ENCODE results near the gene ATP8B1. TPM values are rescaled to one million over a fixed set of nuclear protein-coding genes. Genes with fewer than 3 reads are reported as not detected.

The ATP8B1 gene
- total RNA-seq, 3 donors from 2014 or later: 175 to 406 (median 316) TPM

DNA sequence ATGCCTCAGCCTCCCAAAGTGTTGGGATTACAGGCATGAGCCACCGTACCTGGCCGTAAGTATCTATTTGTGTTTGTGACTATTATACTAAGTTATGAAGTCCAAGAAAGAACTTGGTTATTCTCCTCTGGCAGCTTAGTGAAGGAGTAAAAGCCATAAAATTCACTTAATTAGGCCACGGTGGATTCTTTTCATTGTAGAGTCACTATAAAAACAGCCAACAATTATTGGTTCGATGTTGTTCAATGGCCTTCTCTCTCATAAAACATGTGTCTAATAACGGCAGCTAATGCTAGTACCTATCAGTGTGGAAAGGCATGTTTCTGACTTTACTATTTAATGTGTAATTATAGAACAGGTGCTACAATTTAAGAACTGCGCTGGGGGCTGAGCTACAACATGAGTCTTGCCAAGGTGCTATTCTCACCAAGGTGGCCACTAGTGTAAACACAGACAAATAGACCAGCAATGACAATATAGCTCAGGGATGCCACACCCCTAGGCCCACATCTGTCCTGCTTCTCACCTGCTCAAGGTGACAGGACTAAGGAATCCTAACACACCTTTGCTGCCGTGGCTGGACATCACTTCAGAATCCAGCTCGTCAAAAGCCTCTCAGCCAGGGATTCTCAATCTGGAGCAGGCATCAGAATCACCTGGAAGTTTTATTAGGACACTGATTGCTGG lies 17.2 kb downstream of the ATP8B1 start:
- peaks cover 27% of the 10 kb centered on the region for H3K4me1 ChIP-seq (ENCODE audit: low read depth)
- no peaks in the 10 kb centered on the region for H3K9me3 ChIP-seq
- peaks cover 6% of the 10 kb centered on the region for H3K36me3 ChIP-seq (ENCODE audit: low read depth)
- ATAC-seq (peak; percentile 78), DNase-seq (peak in 1 of 3 donors; percentile 74)
- intact Hi-C loops (cut with DNase I, micrococcal nuclease): no loop called here
- H3K4me3 ChIP-seq: no peak overlapping the region
- TF ChIP-seq, protein P1, sequence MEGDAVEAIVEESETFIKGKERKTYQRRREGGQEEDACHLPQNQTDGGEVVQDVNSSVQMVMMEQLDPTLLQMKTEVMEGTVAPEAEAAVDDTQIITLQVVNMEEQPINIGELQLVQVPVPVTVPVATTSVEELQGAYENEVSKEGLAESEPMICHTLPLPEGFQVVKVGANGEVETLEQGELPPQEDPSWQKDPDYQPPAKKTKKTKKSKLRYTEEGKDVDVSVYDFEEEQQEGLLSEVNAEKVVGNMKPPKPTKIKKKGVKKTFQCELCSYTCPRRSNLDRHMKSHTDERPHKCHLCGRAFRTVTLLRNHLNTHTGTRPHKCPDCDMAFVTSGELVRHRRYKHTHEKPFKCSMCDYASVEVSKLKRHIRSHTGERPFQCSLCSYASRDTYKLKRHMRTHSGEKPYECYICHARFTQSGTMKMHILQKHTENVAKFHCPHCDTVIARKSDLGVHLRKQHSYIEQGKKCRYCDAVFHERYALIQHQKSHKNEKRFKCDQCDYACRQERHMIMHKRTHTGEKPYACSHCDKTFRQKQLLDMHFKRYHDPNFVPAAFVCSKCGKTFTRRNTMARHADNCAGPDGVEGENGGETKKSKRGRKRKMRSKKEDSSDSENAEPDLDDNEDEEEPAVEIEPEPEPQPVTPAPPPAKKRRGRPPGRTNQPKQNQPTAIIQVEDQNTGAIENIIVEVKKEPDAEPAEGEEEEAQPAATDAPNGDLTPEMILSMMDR (IDR thresholded peaks at IDR 0.05): no peak

DNA sequence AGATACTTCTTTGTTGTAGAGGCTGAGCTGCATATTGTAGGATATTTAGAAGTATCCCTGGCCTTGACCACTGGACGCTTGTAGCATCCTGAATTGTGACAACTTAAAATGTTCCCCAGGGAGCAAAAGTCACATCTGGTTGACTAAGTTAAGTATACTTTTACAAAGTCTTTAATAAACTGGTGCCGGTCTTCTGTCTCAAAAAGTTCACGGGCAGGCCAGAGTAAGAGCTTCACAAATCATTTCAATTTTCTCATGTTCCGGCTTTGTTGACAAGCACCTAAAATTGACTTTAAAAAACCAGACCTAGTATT lies 18.4 kb downstream of the ATP8B1 start:
- intact Hi-C loops (cut with DNase I, micrococcal nuclease): no loop called here
- no peak for DNase-seq
- peaks cover 6% of the 10 kb centered on the region for H3K36me3 ChIP-seq (ENCODE audit: low read depth)
- H3K9me3 ChIP-seq: no peaks in the 10 kb centered on the region
- peaks cover 33% of the 10 kb centered on the region for H3K4me1 ChIP-seq (ENCODE audit: low read depth)
- H3K4me3 ChIP-seq: no peak overlapping the region
- TF ChIP-seq, protein P1 (IDR thresholded peaks at IDR 0.05): no peak
- no peak for ATAC-seq

DNA sequence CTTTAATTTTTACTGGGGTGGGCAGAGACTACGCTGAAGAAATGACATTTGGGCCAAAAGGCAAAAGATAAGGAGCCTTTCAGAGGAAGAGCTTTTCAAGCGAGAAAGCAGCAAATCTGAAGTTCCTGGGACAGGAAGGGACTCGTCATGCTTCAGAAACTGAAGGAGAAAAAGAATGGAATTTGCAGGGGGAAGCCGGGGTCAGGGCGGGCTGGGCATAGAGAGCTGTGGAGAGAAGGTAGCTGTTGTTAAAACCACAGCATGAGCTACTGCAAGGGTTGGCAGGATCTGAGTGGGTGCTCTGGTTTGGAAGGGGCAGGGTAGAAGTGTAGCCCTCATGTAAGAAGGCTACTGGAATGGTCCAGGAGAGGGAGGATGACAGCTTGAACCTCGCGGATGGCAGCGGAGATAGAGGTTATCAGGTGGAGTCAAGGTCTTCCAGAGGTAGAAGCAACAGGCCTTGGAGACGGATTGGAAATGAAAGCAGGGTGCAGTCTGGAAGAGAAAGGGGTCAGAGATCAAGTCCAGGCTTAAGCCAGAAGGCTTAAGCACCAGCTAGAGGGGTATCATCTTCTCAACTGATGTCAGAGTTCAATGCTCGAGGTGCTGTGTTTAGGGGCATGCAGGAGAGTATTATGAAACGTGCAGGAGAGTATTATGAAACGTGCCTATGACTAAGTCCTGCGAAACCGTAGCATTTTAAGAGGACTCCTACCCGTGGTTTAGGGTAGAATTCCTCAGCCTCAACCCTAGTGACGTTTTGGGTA lies 18.9 kb downstream of the ATP8B1 start:
- TF ChIP-seq, protein P1 (IDR thresholded peaks at IDR 0.05): no peak
- Histone ChIP-seq H3K9me3 (no peaks in the 10 kb centered on the region), H3K36me3 (ENCODE audit: low read depth) (peaks cover 6% of the 10 kb centered on the region), H3K4me3 (no peak overlapping the region), H3K4me1 (ENCODE audit: low read depth) (peaks cover 33% of the 10 kb centered on the region)
- intact Hi-C loops (cut with DNase I, micrococcal nuclease): no loop called here
- no peak for DNase-seq
- no peak for ATAC-seq

DNA sequence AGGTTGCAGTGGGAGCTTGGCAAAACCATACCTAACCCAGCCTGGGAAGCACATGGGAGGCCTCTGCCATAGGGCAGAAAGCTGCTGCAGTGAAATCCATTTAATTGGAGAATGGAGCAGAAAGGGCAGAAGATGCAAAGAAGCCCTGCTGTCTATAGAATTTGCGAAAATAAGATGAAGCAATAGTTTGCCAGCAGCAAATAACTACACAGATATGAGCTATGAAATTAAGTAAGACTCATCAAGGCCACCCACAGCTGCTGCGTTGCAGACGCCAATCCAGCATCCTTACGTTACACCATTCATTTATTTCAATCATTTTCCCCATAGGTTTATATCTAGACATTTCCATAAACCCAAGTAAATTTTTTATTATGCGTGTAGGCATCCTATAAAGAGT lies 21.1 kb downstream of the ATP8B1 start:
- Histone ChIP-seq H3K9me3 (no peaks in the 10 kb centered on the region), H3K4me3 (no peak overlapping the region), H3K36me3 (ENCODE audit: low read depth) (peaks cover 3% of the 10 kb centered on the region), H3K4me1 (ENCODE audit: low read depth) (peaks cover 33% of the 10 kb centered on the region)
- ATAC-seq (no peak), DNase-seq (no peak)
- TF ChIP-seq, protein P1 (IDR thresholded peaks at IDR 0.05): no peak
- intact Hi-C loops (cut with DNase I, micrococcal nuclease): no loop called here

DNA sequence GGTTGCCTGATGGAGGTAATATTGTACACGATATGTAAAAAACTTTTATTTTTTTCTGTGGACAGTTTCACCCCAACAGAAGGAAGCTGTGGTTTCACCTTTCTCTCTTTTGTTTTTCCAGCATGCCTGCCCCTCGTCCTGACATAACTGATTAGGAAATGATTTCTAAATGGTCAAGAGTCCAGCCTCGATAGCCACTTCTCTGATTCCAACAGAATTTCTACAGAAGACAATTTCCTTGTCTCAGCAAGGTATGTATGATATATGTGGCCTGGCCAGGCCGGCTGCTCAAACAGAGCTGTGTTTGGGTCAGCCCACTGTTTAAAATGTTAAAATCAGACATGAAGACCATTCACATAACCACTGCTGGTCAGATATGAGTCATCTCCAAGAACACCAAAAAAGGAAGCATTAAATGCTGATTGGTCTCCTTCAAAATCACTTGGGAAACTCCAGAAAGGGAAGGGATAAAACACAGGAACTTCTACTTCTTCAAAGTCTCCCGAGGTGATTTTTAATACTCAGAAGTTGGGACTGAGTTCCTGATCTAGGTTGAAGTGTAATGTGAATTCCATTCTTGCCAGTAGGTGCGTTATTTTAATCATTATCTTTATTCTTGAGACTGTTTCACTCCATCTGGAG lies 22.3 kb downstream of the ATP8B1 start:
- intact Hi-C loops (cut with DNase I, micrococcal nuclease): no loop called here
- TF ChIP-seq, protein P1 (IDR thresholded peaks at IDR 0.05): no peak
- no peak for DNase-seq
- Histone ChIP-seq H3K36me3 (ENCODE audit: low read depth) (no peaks in the 10 kb centered on the region), H3K4me3 (no peak overlapping the region), H3K4me1 (ENCODE audit: low read depth) (peaks cover 33% of the 10 kb centered on the region), H3K9me3 (no peaks in the 10 kb centered on the region)
- peak; percentile 41 for ATAC-seq

All from mucosa of descending colon (tissue), 3 donors.